IMR-90 (cell line): ENCODE data around the gene CHRNG. TPM values are rescaled to one million over a fixed set of nuclear protein-coding genes. Genes with fewer than 3 reads are reported as not detected.

Source experiments
- ATAC-seq: fragments of 200-7000 bp; cut with Tn5 transposase; 2 replicates; pipeline ENCODE4 v1.9.1; 2020; ENCODE audit warnings: low read depth, mild to moderate bottlenecking, moderate library complexity
- BruUV-seq: library from RNA; stranded (reverse); fragments of 400-500 nt; replicated peaks from 2 replicates; lab custom pipeline; 2021; lab: Mats Ljungman, UMichigan
- CTCF ChIA-PET: fragments of 300-600 bp; formaldehyde crosslinking; extraction: SDS; loops from one replicate; lab custom pipeline; 2021; ENCODE audit warnings: antibody characterized with exemption; lab: Yijun Ruan, JAX
- POLR2A ChIA-PET: fragments of 300-600 bp; sonication (Branson Sonifier 250); formaldehyde crosslinking; loops from one replicate; lab custom pipeline; 2022; ENCODE audit warnings: antibody characterized with exemption; ENCODE audit not compliant: unreplicated experiment; lab: Charles Lee
- DNase-seq: peaks from one replicate; pipeline ENCODE4 v3.0.0; 2013
- H2AFZ ChIP-seq: replicated peaks from 2 replicates; pipeline ENCODE3; 2013; ENCODE audit warnings: low read length, mild to moderate bottlenecking; ENCODE audit not compliant: poor library complexity
- H2AK5ac ChIP-seq: 2 replicates; pipeline ENCODE4 v1.6.1; 2013; ENCODE audit warnings: low read depth, low read length, inconsistent platforms
- H2AK9ac ChIP-seq: replicated peaks from 2 replicates; pipeline ENCODE3; 2013; ENCODE audit warnings: mild to moderate bottlenecking, low read depth, low read length, moderate library complexity; ENCODE audit not compliant: poor library complexity
- H2BK120ac ChIP-seq: 2 replicates; pipeline ENCODE4 v1.6.1; 2013; ENCODE audit warnings: low read depth, low read length, inconsistent platforms
- H2BK15ac ChIP-seq: 3 replicates; pipeline ENCODE4 v1.6.1; 2013; ENCODE audit warnings: low read depth, low read length, inconsistent platforms
- H2BK20ac ChIP-seq: 2 replicates; pipeline ENCODE4 v1.6.1; 2013; ENCODE audit warnings: low read depth, mild to moderate bottlenecking, inconsistent platforms, low read length, moderate library complexity
- H2BK5ac ChIP-seq: 2 replicates; pipeline ENCODE4 v1.6.1; 2013; ENCODE audit warnings: mild to moderate bottlenecking, low read depth, low read length, inconsistent platforms; ENCODE audit not compliant: poor library complexity, severe bottlenecking
- H3K14ac ChIP-seq: replicated peaks from 2 replicates; pipeline ENCODE4 v1.6.1; 2013; ENCODE audit warnings: low read depth, low read length, inconsistent platforms
- H3K18ac ChIP-seq: 2 replicates; pipeline ENCODE4 v1.6.1; 2013; ENCODE audit warnings: low read depth, low read length, control low read depth
- H3K23ac ChIP-seq: 2 replicates; pipeline ENCODE4 v1.6.1; 2013; ENCODE audit warnings: low read depth, low read length, inconsistent platforms
- H3K27ac ChIP-seq: 2 replicates; pipeline ENCODE4 v1.5.1; 2013; ENCODE audit warnings: mild to moderate bottlenecking, control low read depth, low read length; ENCODE audit not compliant: insufficient read depth
- H3K27me3 ChIP-seq: 2 replicates; pipeline ENCODE4 v1.6.1; 2013; ENCODE audit warnings: low read length; ENCODE audit not compliant: control insufficient read depth, insufficient read depth
- H3K36me3 ChIP-seq: 2 replicates; pipeline ENCODE4 v1.6.1; 2013; ENCODE audit warnings: low read length, mixed read lengths; ENCODE audit not compliant: control insufficient read depth, insufficient read depth
- H3K4ac ChIP-seq: 2 replicates; pipeline ENCODE4 v1.6.1; 2013; ENCODE audit warnings: low read depth, low read length, inconsistent platforms
- H3K4me1 ChIP-seq: 2 replicates; pipeline ENCODE4 v1.6.1; 2013; ENCODE audit warnings: low read length, mixed read lengths; ENCODE audit not compliant: control insufficient read depth, insufficient read depth
- H3K4me2 ChIP-seq: 2 replicates; pipeline ENCODE4 v1.6.1; 2013; ENCODE audit warnings: low read depth, mild to moderate bottlenecking, control low read depth, low read length, moderate library complexity
- H3K4me3 ChIP-seq: 2 replicates; pipeline ENCODE4 v1.5.1; 2013; ENCODE audit warnings: low read depth, mild to moderate bottlenecking, control low read depth, low read length, moderate library complexity; ENCODE audit not compliant: insufficient read depth
- H3K56ac ChIP-seq: 2 replicates; pipeline ENCODE4 v1.6.1; 2013; ENCODE audit warnings: low read length, inconsistent platforms; ENCODE audit not compliant: insufficient read depth; ENCODE audit errors: extremely low read depth
- H3K79me1 ChIP-seq, 2 experiments: 2 replicates each; pipeline ENCODE4 v1.6.1; 2013; ENCODE audit warnings: low read length in 2 of 2, inconsistent platforms in 1 of 2, low read depth in 1 of 2
- H3K9ac ChIP-seq: 2 replicates; pipeline ENCODE4 v1.6.1; 2013; ENCODE audit warnings: low read depth, low read length, control low read depth
- H3K9me1 ChIP-seq: 2 replicates; pipeline ENCODE4 v1.6.1; 2013; ENCODE audit warnings: low read length, inconsistent platforms; ENCODE audit not compliant: insufficient read depth
- H3K9me3 ChIP-seq: 2 replicates; pipeline ENCODE4 v1.6.1; 2013; ENCODE audit warnings: low read length; ENCODE audit not compliant: control insufficient read depth, insufficient read depth
- H4K20me1 ChIP-seq: 2 replicates; pipeline ENCODE4 v1.6.1; 2013; ENCODE audit warnings: low read length, inconsistent platforms; ENCODE audit not compliant: insufficient read depth
- H4K5ac ChIP-seq: 2 replicates; pipeline ENCODE4 v1.6.1; 2013; ENCODE audit warnings: mild to moderate bottlenecking, low read depth, low read length, control low read depth
- H4K8ac ChIP-seq, 2 experiments: 2 replicates each; pipeline ENCODE4 v1.6.1; 2013; ENCODE audit warnings: low read depth in 2 of 2, low read length in 2 of 2, control low read depth in 1 of 2, inconsistent platforms in 1 of 2
- H4K91ac ChIP-seq: 2 replicates; pipeline ENCODE4 v1.6.1; 2013; ENCODE audit warnings: low read depth, low read length, inconsistent platforms; ENCODE audit not compliant: insufficient read depth
- CHD1 ChIP-seq: IDR thresholded peaks from 2 replicates; pipeline ENCODE4 v1.6.1; 2012; ENCODE audit warnings: low read depth, low read length, improper control_type of control experiment
- CTCF ChIP-seq: conservative IDR thresholded peaks from 2 replicates; pipeline ENCODE4 v1.5.1; 2012; ENCODE audit warnings: mild to moderate bottlenecking, low read depth, low read length, improper control_type of control experiment
- FOS ChIP-seq: fragments of 150-350 bp; IDR thresholded peaks from 2 replicates; pipeline ENCODE4 v1.6.1; 2016; ENCODE audit warnings: low read depth, low read length
- MAFK ChIP-seq: IDR thresholded peaks from 2 replicates; pipeline ENCODE4 v1.6.1; 2012; ENCODE audit warnings: low read depth, low read length, improper control_type of control experiment
- MAZ ChIP-seq: IDR thresholded peaks from 2 replicates; pipeline ENCODE4 v1.6.1; 2012; ENCODE audit warnings: low read depth, mild to moderate bottlenecking, low read length, improper control_type of control experiment, moderate library complexity, borderline replicate concordance
- MXI1 ChIP-seq: IDR thresholded peaks from 2 replicates; pipeline ENCODE4 v1.6.1; 2012; ENCODE audit warnings: low read depth, mild to moderate bottlenecking, low read length, moderate library complexity, borderline replicate concordance
- RAD21 ChIP-seq: IDR thresholded peaks from 2 replicates; pipeline ENCODE4 v1.6.1; 2012; ENCODE audit warnings: low read length, improper control_type of control experiment
- RFX5 ChIP-seq: IDR thresholded peaks from 2 replicates; pipeline ENCODE4 v1.8.0; 2012; ENCODE audit warnings: low read depth, mild to moderate bottlenecking, low read length, moderate library complexity
- SMC3 ChIP-seq: fragments of 150-350 bp; IDR thresholded peaks from 2 replicates; pipeline ENCODE4 v1.6.1; 2016; ENCODE audit warnings: low read depth, mild to moderate bottlenecking, antibody characterized with exemption, low read length, moderate library complexity
- USF2 ChIP-seq: fragments of 150-350 bp; IDR thresholded peaks from 2 replicates; pipeline ENCODE4 v1.6.1; 2017; ENCODE audit warnings: mild to moderate bottlenecking, antibody characterized with exemption, low read length, low read depth
- WGBS, 2 experiments: methylation state at CpG; one replicate each; pipeline versions ENCODE4 v1.1.5 to v1.1.7; 2013; ENCODE audit warnings: missing lambda C conversion rate in 2 of 2; ENCODE audit not compliant: insufficient read length in 1 of 2; ENCODE audit errors: extremely low coverage in 2 of 2; 5-methylcytosine and 5-hydroxymethylcytosine counted together
- dilution Hi-C: fragments of 300-500 bp; cut with HindIII; formaldehyde crosslinking; loops from one replicate; pipeline ENCODE4 v1.14.3; 2018; ENCODE audit warnings: low sequenced_read_pairs; ENCODE audit not compliant: unreplicated experiment
- in situ Hi-C: fragments of 300-500 bp; cut with MboI; formaldehyde crosslinking; loops from 3 replicates; pipeline ENCODE4 v1.14.3; 2019; ENCODE audit warnings: low sequenced_read_pairs, inconsistent platforms, mixed read lengths
- intact Hi-C: fragments of 100-400 bp; cut with micrococcal nuclease; formaldehyde crosslinking; loops from 2 replicates; pipeline ENCODE4 v1.10.0; 2022
- polyA plus RNA-seq, 3 experiments: library from polyadenylated mRNA; depleted of rRNA; stranded (reverse); fragments of >200 nt; gene quantifications; 2 replicates each; pipeline ENCODE4 v1.2.3, GENCODE V29; 2012; ENCODE audit warnings: low replicate concordance in 1 of 3
- total RNA-seq: library from RNA; depleted of rRNA; stranded (reverse); fragments of >200 nt; gene quantifications from 2 replicates; pipeline ENCODE4 v1.2.3, GENCODE V29; 2012

CHRNG gene
- total and polyA plus RNA-seq, 2 of the 4 experiments (the other 2 are of a cell fraction) = not detected

DNA sequence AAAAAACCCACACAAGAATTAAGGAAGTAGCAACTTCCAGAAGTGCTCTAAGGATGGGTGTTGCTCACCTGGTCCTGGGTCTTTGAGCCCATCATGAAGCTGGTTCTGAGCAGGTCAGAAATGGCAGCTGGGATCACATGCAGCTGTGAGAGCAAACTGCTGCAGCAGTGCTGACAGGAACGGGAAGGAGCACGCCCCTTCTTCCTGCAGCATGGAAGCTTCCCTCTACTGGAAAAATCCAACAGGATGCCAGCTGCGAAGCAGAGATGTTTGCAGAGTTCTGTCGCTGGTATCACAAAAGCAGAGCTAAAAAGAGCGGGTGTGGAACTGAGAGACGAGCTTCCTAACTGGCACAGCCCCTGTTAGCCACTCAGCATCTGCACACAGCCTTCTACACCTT, 44.7 kb downstream of the CHRNG start:
- no peak for ATAC-seq
- no TSS peak for BruUV-seq

More for the DNA sequence above, 44.7 kb downstream of the CHRNG start:
- no peak overlapping the region for H2AK5ac ChIP-seq
- no peak overlapping the region for H3K4ac ChIP-seq
- H3K23ac ChIP-seq = no peak overlapping the region
- H3K27ac ChIP-seq = no peak overlapping the region
- intact Hi-C loops = no loop called here
- H2AFZ ChIP-seq = no peak overlapping the region
- no peak overlapping the region for H3K9ac ChIP-seq
- 92% methylated on average over 2 of the region's 6 CpGs; no CpG with 5 or more reads in 1 of the 2 experiments for WGBS, 2 experiments
- H3K18ac ChIP-seq = no peak overlapping the region
- no peak overlapping the region for H3K14ac ChIP-seq
- no peak overlapping the region for H2BK15ac ChIP-seq
- ChIA-PET POLR2A (no interaction called here), CTCF (no interaction called here)
- no peak overlapping the region for H2AK9ac ChIP-seq
- H2BK5ac ChIP-seq = no peak overlapping the region
- no peak overlapping the region for H3K56ac ChIP-seq
- DNase-seq = no peak
- H4K5ac ChIP-seq = no peak overlapping the region
- dilution Hi-C loops = no loop called here
- no peak overlapping the region for H4K91ac ChIP-seq
- H3K27me3 ChIP-seq = no peaks in the 10 kb centered on the region
- peaks cover 4% of the 10 kb centered on the region; the same call in 1 of the 2 replicates for H3K36me3 ChIP-seq
- no peaks in the 10 kb centered on the region for H4K20me1 ChIP-seq
- no peak overlapping the region for H3K4me2 ChIP-seq
- peaks cover 6% of the 10 kb centered on the region; the same call in 1 of the 2 replicates for H3K9me1 ChIP-seq
- no peak overlapping the region for H2BK20ac ChIP-seq
- H3K79me1 ChIP-seq = no peaks in the 10 kb centered on the region
- H3K9me3 ChIP-seq = no peaks in the 10 kb centered on the region
- peaks cover 3% of the 10 kb centered on the region for H3K4me1 ChIP-seq
- no peak overlapping the region for H4K8ac ChIP-seq
- no peak overlapping the region for H2BK120ac ChIP-seq
- in situ Hi-C loops = no loop called here
- TF ChIP-seq CHD1 (no peak), MXI1 (no peak), SMC3 (no peak), MAFK (no peak), FOS (no peak), MAZ (no peak), CTCF (no peak), RFX5 (no peak), RAD21 (no peak), USF2 (no peak)
- no peak overlapping the region for H3K4me3 ChIP-seq
